ENCODE measurements around the gene CALHM1.

The CALHM1 gene

DNA sequence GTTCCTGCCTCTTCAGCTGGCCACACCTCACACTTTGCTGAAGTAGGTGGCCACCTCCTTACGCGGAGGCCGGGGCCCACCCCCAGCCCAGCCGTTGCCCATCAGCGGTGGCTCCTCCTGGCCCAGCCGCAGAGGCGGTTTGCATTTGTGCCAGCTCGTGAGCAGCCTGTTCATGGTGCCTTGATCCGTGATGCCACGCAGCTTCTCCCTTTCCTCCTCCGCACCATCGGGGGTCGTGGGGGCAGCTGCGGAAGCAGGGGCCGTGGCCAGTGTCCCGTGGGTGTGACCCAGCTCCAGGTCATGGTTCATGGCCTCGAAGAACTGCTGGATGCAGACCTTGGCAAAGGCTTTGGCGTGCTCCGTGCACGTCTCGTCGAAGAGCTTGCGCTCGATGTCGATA, 3.5 kb downstream of the CALHM1 start:
- DNase-seq (ENCODE audit: low read depth) = no peak

DNA sequence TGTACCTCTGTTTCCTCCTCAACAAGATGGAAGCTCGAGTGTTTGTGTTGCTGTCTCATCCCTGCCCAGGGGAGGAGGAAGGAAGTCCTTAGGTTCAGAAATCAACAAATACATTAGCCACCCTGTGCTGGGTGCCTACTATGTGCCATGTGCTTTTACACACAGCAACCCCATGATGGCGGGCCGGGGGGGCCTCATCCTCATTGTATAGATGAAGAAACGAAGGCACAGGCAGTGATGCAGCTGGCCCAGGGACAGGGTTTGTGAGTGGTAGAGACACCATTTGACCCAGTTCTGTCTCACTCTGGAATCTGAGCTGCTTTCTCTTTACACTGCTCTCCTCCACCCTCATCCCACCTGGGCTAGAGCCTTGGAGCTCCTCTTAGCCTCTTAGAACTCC, 4.7 kb downstream of the CALHM1 start:
- DNase-seq (ENCODE audit: low read depth) = no peak

DNA sequence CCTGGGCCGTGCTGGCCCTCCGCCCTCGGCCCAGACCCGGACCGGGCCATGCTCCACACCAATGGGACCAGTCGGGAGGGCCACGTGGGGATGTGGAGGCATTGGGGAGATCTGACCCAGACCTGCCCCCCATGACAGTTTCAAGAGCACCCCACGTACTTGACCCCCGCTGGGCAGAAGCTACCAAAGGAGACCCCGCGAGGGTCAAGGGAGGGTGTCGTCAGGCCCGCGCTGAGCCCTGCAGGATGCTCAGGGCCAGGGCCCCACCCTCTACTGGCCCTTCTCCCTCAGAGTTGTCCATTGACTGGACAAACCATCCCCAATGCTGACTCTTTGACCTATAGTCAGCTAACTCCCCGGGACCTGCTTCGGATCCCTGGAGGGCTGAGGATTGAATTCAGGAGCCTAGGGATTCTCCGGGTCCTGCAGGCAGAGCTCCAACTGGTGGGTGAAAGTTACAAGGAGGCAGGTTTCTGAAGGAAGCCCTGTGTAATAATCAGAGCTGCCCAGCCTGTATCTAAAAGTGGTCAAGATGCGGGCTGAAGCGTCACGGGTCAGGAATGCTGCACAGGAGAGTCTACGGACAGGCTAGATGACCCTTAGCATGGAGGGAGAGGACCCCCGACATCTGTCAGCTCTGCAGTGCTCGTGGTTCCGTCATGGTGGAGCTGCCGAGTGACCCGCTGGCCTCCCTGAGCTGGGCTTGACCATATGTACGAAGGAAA, 6.0 kb downstream of the CALHM1 start:
- DNase-seq (ENCODE audit: low read depth) = no peak

DNA sequence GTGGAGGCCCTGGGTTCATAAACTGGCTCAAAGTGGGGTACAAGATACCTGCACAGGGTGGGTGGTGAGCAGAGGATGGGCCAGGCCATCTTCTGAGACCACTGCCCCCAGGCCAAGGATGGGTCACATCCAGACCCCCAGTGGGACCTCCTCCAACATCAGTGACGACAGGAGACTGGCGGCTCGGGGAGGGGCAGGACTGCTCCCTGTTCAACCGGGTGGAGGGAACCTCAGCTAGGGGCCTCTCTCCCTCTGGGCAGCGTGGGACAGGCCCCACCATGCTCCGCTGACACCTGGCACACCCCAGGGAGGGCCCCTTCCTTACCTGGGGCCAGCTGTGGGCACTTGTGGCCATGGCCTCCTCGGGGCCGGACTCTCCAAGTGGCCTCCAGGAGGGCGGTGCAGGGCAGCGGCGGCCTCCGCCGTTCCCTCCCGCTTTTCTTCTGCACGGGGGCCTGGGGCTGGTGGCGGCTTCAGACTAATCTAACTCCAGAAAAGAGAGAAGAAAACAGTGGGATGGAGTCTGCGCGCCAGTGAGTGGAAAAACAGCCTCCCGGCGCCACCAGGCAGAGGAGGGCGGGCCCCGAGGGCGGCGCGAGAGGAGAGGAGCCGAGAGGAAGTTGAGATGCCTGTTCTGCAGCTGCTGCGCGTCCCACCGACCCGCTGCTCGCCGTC, 6.7 kb downstream of the CALHM1 start, which contains the start of gene CALHM2:
Gene CALHM2 (minus strand): TSS at position 540 of the 675 bp plus-strand sequence. CDS start 2,429 bp downstream, outside the sequence.
- DNase-seq (ENCODE audit: low read depth) = peak; percentile 41

DNA sequence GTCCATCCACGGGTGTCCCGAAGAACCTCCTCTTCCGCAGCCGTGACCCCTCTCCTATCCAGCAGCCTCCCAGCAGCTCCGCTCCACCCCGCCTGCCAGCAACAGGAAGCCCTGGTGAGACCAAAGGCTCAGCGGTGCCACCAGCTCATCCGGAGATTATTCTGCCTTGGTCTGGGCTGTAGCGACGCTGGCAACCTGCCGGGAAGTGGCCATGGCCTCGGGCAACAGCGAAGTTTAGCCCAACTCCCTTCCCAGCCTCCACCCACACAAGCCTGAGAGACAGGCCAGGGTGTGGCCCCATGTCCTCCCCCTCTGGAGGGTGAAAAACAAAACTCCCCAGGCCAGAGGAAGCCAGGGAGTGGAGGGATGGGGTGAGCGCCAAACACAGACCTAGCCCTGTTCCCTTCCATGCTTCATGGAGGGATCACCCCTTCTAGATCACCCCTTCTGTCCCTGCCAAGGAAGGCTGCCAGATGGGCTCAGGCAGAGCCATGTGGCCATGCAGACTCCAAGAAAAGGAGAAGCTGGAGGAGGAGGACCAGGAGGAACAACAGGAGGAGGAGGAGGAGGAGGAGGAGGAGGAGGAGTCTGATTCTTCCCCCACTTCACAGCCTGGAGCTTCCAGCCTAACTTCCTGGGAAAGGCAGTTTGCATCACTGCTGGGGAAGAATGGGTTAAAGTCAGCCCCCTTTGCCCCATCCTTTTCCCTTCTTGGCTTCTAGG, 7.4 kb downstream of the CALHM1 start:
- no peak for DNase-seq (ENCODE audit: low read depth)

DNA sequence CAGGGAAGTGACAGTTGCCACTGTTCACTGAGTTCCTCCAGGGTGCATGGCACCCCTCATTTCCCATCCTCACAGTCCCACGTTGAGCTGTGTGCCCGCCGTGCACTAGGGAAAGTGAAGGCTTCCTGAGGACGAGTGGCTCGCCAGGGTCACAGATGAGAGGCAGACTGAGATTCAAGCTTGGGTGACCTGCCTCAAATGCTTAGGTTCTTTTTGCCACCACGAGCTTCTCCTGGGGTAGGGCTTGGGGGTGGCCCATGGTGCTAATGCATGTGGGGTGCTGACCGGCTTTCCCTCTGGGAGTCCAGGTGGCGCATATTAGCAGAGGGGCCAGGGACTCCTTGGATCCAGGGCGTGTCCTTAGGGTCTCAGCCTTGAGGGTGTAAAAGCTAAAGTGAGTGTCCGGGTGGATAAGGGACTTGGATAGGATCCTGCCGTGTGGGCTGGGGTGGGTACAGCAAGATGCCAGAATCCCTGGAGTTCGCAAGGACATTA, 8.5 kb downstream of the CALHM1 start:
- no peak for DNase-seq (ENCODE audit: low read depth)

DNA sequence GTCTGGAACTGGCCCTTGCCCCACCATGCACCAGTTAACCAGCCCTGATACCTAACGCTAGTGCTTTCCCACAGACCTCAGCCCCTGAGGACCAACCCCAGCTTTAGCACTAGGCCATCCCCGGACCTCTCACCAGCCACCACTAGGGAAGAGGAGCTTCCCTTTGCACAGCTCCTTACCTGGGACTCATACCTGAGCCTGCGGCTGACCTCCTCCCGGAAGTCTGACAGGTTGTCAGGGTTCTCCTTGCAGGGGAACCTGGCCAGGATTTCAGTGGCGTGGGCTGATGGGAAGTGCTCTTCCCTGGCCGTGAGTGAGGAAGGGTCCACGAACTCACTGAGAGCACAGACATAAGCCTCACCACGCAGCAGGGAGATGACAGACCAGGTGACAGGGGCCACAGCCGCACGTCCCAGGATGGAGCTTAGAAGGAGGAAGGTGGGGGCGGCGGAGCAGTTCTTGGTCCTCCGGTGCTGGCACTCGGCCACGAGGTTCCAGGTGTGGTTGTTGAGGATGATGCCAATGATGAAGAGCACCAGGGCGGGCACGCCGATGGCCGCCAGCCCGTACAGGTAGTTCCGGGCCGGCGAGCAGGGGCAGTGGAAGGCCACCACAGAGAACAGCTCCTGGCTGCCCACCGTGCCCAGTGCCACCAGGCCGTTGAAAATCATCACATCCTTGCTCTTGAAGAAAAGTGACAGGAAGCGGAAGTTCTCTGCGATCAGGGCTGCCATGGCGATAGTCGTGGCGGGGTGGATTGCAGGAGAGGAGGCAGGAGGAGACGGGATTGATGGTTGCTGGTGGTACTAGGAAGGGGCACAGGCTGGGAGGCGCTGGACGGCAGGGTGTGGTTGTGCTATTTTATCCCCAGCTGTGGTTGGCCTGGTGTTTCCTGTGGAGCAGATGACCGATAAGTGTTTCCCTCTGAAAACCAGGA, 9.2 kb downstream of the CALHM1 start:
- no peak for DNase-seq (ENCODE audit: low read depth)

DNA sequence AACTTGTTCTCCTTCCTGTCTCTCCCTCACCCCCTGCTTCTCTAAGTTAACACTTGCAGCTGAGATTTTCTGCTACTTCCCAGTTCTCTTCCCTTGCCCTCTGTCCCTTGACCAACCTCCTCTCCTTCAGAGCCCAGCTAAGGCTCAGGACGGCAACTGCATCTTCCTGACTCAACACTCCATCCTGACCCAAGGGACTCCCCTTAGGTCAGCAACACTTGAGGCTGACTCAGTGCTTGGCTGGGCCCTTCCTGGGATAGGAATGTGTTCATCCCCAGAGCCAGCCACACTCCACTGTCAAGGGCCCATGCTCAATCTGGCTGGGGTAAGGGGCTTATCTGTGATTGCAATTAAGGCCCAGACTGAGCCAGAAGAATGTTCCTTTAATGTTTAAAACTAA, 10.0 kb downstream of the CALHM1 start:
- DNase-seq (ENCODE audit: low read depth) = no peak

DNA sequence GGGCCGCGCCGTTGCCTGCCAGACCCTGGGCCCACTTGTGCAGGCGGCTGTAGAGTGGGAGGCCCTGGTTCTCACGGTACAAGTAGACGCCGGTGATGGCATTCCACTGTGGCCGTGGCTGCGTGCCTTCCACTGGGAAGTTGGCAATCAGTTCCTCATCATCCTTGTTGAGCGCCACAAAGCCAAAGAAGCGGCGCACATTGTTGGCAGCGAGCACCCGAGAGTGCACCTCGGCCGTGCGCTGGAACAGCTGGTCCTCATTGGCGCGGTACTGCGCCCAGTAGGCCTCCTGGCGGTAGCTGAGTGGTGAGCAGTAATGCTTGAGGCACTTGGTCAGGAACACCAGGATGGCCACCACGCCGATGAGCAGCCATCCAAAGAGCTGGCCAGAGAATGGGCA, 11.5 kb downstream of the CALHM1 start:
- DNase-seq (ENCODE audit: low read depth) = no peak

DNA sequence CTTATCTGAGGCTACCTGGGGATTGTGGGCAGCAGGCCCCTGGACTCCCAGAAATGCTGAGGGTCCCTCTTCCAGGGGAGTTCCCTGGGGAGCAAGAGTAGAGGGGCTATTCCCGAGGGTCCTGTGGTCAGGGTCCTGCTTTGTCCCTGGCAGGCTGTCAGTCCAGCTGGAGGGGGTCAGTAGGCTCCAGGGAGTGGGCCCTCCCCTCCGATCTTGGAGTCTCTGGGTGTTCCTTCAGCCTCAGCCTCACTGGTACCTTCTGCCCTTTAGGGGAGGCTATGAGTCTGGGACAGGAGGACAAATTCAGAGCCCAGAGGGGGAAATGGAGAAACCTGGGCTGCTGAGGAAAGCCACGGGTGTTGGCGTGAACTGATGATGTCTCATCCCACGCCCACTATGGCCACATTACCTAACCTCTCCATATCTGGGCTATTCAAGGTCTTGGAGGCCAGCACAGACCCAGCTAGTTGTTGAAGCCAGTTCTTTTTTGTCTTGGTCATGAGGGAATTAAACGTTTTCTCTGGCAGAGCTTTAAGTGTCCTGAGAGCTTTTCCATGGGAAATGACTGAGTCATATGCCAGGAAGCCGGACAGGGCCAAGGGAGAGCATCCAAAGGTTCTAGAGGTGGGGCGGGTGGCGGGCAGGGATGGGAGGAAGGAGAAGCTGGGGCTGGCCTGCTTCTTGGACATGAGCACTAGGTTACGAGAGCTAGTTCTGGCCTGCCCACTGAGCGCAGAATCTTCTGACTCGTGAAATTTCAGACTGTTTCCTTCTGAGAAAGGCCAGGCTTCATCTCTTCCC, 12.7 kb downstream of the CALHM1 start:
- no peak for DNase-seq (ENCODE audit: low read depth)

DNA sequence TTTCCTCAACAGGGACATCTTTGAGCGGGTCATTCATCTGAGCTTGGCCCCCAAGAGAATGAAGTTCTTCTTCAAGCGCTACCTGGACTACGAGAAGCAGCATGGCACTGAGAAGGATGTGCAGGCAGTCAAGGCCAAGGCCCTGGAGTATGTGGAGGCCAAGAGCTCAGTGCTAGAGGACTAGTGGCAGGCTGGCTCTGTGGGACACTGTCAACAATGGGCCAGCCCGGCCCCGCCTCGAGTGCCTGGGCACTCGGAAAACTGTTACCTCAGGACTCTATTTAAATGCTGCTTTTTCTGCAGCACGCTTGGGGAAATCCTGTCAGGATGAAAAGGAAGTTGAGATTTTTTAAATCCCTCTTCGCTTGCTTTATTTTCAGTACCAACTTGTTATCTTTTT, 13.3 kb downstream of the CALHM1 start:
- DNase-seq (ENCODE audit: low read depth) = no peak

DNA sequence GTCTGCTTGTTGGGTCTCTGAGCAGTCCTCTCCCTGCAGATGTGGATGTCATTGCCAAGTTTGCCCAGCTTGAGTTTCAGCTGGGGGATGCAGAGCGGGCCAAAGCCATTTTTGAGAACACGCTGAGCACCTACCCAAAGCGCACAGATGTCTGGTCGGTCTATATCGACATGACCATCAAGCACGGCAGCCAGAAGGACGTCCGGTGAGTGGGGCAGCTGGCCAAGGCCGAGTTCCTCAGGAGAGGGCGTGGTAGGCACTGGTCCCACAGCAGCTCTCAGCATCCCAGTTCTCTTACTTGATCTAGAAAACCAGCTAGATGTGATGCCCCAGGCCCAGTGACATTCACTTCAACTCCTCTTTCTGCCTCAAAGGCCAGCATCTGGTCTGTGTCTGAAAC, 14.2 kb downstream of the CALHM1 start:
- no peak for DNase-seq (ENCODE audit: low read depth)

DNA sequence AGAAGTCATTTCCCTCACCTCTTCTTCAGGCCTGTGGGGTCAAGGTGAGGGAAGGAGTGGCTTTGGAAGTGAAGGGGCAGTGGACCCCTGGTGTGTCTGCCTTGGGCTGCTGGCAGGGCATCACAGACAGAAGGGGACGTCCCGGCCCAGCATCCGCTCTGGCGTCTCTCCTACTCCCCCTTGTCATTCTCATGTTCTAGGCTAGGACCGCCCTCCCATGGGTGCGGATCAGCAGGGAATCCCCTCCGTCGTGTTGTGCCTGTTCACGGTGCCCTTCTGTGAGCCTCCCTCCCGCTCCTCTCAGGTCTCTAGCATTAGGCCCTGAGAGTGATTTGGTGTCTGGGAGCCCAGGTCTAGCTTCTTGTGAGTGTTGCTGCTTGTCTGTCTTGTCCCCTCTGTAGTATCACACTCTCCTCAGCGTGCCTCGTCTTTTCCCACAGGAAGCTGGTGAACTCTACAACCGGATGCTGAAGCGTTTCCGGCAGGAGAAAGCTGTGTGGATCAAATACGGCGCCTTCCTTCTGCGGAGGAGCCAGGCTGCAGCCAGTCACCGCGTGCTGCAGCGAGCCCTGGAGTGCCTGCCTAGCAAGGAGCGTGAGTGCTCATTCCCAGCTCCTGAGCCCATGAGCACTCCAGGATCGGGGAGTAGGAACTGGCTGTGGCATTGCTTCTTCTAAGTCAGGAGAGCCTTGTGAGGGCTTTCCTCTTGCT, 15.1 kb downstream of the CALHM1 start:
- no peak for DNase-seq (ENCODE audit: low read depth)

DNA sequence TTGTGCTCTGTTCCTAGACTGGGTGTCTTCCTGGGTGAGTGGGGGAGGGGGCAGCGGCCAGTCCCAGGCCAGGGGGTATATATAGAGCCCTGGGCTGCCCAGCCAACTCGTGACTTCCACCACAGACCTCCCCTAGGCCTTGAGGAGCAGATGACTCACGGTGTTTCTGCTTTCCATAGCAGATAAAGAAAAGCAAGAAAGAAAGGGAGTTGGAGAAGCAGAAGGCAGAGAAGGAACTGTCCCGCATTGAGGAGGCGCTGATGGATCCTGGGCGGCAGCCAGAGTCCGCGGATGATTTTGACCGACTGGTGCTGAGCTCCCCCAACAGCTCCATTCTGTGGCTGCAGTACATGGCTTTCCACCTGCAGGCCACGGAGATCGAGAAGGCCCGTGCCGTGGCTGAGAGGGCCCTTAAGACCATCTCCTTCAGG, 16.7 kb downstream of the CALHM1 start:
- no peak for DNase-seq (ENCODE audit: low read depth)

DNA sequence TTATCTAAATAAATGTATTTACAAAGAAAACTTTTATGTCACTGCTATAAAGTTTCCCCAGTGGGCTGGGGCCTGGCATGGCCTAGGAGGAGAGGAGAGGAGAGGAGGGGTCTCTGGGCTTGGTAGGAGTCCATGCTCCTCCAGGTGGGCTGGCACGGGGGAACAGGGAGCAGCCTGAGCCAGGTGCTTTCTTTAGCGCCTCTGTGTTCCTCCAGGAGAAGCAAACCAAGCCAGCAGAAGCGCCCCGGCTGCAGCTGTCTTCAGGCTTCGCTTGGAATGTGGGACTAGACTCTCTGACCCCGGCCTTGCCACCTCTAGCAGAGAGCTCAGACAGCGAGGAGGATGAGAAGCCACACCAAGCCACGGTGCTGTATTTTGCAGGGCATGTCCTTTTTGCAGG, 17.1 kb downstream of the CALHM1 start:
- no peak for DNase-seq (ENCODE audit: low read depth)

DNA sequence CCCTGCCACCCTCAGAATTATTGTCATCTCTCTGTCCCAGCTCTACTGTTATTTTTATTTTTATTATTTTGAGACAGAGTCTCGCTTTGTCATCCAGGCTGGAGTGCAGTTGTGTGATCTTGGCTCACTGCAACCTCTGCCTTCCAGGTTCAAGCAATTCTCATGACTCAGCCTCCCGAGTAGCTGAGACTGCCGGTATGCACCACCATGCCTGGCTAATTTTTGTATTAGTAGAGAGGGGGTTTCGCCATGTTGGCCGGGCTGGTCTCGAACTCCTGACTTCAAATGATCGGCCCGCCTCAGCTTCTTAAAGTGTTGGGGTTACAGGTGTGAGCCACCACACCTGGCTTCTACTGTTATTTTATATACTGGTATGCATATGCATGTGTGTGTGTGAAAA, 17.5 kb downstream of the CALHM1 start:
- DNase-seq (ENCODE audit: low read depth) = no peak

DNA sequence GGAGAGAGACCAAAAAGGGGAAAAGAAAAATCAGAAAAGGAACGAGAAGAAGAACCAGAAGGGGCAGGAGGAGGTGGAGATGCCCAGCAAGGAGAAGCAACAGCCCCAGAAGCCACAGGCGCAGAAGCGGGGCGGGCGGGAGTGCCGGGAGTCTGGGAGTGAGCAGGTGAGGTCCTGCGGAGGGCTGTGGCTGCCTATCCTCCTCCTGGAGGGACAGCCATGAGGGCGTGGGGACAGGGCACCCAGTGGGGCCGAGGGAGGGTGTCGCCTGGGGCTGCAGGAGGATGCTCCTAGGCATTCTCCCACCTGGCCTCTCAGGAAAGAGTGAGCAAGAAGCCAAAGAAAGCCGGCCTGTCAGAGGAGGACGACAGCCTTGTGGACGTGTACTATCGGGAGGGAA, 18.3 kb downstream of the CALHM1 start:
- DNase-seq (ENCODE audit: low read depth) = no peak

DNA sequence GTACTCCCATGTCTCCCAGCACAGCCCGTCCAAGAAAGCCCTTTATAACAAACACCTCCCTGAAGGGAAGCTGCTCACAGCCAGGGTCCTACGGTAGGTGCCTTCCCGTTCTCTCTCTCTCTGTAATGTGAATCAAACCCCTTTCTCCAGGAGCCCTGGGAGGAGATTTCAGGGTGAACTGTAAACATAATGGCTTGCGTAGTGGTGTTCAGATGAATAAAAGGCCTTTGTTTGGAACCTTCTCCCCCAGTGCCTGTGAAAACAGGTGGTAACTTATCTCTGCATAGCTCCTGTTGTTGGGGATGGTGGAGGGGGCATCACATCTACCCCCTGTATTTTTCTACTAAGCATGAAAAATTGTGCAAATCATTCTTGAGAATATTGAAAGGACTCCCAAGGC, 18.9 kb downstream of the CALHM1 start:
- DNase-seq (ENCODE audit: low read depth) = no peak

DNA sequence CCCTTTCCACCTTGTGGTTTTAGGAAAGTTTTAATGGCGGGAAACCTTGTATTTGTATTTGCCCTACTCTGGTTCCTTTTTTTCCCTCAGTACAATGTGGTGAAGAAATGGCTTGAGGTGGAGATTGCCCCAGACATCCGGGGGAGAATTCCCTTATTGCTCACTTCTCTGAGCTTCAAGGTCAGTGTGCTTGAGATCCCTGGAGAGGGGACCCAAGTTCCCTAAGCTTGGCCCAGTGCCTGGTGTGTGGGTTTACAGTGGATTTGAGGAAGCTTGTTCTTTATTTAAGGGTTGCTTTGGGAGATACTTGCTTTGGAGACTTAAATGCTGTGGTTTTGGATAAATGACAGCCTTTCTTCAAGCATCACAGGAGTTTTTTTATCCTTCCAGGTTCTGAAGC, 24.8 kb downstream of the CALHM1 start:
- no peak for DNase-seq (ENCODE audit: low read depth)

DNA sequence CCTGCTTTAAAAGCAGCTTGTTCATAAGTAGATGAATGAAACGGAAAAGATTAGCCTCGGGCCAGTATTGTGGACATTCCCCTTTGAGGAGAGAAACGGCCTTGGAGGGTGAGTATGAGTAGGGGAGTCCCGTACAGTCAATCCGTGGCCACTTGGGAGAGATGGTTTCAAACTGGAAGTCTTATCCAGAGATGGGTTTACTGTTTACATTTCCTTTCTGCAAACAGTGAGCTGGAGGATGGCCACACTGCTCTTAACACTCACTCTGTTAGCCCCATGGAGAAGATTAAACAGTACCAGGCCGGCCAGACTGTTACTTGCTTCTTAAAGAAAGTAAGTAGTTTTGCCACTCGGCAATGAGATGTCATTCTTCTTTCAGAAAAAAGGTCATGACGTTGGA, 26.8 kb downstream of the CALHM1 start:
- DNase-seq (ENCODE audit: low read depth) = no peak

All from stimulated activated CD8-positive, alpha-beta memory T cell treated with anti-CD3 and anti-CD28 coated beads, Interleukin-12 subunit alpha, Interleukin-12 subunit beta, amount 100 ng/mL, for 4 hours (primary cell).